ENCODE measurements around the gene KPNA1.

Gene KPNA1

DNA sequence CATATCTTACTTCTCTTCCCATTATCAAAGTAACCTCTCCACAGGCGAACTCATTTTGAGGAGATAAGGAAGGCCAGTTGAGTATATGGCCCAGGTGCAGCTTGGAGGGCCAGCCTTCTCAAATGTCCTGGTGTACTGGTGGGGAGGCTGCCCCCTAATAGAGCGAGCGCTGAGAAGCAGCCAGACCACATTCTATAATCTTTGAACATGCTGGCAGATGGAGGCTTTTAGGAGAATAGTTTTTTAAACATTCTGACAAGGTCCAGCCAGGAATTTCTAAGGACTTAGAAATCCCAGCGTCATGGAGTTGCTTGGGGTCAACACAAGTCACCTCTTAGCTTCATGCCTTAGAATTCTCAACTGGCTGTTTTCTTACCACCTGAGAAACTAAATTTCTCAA is 104.6 kb downstream of the KPNA1 start:
- no peak for DNase-seq

DNA sequence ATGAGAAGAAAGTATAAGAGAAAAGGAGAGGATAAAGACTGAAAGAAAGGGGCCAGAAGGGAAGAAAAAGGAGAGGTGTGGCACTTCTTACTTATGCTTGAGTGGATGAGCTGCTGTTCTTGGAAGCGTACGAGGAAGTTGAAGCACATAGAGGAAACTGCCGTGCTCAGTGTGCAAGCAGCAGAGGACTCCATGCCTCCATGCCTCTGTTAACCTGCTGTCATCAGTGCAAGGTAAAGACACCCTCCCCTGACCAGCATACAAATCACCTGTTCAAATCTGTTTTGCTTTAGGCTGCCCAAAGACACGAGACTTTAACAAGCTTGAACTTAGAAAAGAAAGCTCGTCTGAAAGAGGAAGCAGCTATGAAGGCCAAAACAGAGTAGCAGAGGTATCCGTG is 105.3 kb downstream of the KPNA1 start:
- DNase-seq, result no peak

DNA sequence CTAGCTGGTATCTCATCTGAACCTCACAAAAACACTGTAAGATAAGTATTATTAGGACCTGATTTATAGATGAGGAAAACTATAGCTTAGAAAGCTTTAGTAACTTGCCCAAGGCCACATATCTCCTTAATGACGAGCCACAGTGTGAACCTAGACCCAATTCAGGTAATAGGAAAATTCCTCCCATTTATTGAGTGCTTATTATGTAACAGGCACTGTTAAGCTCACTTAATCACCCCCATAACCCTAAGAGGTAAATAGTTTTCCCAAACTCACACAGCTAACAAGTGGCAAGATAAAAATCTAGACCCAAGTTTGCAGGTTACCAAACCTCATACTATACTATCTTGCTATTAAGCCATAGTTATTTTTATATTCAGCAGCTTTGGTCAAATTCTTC is 106.8 kb downstream of the KPNA1 start:
- no peak for DNase-seq

DNA sequence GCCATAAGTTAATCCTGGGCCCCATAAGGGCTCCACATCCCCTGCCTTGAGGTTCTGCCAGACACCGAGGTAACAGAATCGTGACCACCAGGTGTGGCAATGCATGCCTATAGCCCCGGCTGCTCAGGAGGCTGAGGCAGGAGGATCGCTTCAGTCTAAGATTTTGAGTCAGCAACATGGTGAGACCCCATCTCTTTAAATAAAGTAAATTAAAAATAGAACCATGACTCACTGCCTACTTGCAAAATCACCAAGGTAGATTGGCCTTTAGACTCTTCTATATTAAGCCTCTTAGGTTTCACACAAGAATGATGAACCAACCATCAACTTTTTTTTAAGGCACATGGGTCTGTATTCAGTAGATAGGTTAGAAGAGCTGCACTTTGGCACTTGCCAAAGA is 108.5 kb downstream of the KPNA1 start:
- no peak for DNase-seq

DNA sequence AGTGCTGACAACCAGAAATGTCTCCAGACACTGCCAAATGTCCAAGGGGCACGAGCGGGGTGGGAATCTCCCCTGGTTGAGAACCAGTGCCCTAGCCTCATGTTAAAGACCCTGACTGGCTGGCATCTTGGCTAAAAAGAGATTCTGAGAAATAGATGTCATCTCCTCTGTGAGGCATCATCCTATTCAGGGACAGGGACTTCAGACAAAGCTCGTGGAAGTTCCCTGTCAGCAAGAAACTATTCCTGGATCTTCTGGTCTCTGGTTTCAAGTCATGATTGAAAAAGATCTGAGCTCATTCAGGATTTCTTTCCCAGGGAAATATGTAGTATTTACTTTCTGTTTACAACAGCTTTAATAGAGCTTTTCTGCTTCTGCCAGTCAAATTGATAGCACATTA is 109.7 kb downstream of the KPNA1 start:
- no peak for DNase-seq

DNA sequence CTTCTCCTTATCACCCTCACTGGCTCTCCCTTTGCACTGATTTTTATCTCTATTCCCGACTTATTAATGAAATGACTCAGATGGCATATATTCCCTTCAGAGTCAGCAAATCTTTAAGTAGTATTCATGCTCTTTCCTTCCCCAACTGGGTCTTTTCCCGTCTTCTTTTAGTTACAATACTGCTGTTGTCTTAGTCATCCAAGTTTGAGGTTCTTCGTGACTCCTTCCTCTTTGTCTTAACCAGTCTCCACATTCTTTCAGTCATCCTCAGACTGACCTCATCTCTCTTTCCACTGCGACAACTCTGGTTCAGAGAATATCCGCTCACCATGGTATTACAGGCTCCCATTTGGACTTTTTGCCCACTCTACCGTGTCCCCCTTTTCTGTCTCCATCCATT is 111.2 kb downstream of the KPNA1 start:
- DNase-seq, result no peak

DNA sequence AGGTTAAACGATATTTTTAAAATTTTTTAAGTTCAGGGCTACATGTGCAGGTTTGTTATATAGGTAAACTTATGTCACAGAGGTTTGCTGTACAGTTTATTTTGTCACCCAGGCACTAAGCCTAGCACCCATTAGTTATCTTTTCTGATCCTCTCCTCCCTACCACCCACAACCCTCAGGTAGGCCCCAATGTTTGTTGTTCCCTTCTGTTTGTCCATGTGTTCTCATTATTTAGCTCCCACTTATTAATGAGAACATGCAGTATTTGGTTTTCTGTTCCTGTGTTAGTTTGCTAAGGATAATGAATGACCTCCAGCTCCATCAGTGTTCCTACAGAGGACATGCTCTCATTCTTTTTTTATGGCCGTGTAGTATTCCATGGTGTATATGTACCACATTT is 115.8 kb downstream of the KPNA1 start:
- no peak for DNase-seq

DNA sequence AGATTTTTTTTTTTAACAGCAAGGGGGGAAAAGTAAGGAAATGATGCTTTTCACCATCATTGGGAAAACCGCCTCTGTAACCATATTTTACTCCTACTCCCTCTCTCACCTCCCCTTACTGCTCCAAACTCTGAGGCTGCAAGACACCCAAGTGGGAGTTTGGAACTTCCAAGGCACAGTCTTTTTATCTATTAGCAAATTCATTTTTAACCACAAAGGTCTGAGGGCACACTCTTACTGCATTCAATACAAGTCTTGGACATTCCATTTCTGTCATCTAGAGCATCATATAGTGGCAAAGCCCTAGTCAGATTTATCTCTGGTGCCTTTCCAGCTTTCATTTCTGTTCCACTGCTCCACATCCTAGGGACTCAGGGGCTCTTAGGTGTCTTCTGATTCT is 117.5 kb downstream of the KPNA1 start:
- DNase-seq, result no peak

DNA sequence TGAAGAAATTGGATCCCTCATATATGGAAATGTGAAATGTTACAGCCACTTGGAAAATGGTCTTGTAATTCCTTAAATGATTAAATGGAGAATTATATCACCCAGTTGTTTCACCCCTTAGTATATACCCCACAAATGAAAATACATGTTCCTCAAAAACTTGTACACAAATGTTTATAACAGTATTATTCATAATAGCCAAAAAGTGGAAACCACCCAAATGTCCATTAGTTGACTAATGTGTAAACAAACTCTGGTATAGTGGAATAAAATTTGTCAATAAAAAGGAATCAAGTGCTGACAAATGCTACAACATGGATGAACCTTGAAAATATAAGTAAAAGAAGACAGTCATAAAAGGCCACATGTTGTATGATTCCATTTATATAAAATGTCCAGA is 118.2 kb downstream of the KPNA1 start:
- no peak for DNase-seq

DNA sequence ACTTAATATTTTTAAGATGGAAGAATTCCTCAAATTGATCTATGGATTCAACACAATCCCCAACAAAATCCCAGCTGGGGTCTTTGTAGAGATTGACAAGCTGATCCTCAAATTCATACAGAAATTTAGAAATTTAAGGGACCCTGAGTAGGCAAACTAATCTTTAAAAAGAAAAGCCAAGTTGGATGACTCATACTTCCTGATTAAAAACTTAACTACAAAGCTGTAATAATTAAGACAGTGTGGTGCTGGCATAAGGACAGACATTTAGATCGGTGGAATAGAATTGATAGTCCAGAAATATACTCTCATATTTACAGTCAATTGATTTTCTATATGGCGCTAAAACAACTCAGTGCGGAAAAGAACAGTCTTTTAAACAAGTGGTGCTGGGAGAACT is 119.2 kb downstream of the KPNA1 start:
- no peak for DNase-seq

DNA sequence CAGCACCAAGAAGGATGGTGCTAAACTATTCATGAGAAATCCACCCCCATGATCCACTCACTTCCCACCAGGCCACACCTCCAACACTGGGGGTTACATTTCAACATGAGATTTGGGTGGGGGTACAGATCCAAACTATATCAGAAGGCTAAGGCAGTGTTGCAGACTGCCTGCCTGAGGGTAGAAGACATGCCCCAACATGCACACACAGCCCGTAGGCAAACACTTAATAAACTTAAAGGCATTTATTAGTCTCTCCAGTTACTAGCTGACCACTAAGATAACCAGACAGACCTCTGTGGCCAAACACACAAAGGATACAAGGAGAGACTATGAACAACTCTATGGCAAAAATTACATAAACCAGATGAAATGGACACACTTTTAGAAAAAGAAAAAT is 120.6 kb downstream of the KPNA1 start:
- DNase-seq, result no peak

DNA sequence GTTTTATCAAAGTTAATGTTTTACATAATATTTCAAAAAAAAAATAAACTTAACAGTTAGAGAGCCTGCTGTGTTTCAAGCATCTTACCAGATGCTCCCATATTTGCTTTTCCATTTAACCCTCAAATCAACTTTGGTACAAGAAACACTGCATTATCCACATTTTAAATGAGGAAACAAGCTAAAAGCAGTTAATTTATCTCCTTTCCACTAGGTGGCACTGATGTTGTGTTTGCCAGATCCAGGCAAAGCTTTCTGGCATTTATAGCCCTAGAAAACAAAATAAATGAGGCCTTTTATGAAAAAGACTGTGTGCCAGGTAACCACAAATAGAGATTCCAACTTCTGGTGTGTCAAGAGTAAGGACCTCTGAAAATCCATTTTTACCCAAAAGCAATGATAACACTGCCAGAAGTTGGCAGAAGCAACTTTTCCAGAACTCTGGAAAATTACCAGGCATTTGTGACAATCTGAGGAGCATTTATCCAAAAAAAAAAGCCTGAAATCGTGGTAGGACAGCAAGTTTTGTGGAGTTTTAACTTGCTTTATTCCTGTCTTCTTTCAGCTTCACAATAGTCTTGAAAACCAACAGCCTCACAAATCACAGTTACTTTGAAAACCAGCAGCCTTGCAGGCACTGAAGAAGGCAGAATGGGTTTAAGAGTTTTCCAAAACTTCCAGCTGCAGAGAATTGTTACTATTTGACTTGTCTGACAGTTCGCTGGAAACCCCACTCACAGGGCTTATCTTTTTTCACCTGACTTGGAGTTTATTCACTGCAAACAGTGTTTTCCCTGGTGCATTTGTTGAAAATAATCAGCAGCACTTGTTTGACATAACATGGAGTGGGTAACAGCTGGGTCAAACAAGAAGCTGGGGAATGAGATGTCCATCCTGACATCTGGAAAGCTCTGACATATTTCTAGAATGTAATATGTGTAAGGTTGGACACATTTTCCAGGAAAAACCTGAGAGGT is 121.6 kb downstream of the KPNA1 start:
- DNase-seq, result peak; percentile 66

DNA sequence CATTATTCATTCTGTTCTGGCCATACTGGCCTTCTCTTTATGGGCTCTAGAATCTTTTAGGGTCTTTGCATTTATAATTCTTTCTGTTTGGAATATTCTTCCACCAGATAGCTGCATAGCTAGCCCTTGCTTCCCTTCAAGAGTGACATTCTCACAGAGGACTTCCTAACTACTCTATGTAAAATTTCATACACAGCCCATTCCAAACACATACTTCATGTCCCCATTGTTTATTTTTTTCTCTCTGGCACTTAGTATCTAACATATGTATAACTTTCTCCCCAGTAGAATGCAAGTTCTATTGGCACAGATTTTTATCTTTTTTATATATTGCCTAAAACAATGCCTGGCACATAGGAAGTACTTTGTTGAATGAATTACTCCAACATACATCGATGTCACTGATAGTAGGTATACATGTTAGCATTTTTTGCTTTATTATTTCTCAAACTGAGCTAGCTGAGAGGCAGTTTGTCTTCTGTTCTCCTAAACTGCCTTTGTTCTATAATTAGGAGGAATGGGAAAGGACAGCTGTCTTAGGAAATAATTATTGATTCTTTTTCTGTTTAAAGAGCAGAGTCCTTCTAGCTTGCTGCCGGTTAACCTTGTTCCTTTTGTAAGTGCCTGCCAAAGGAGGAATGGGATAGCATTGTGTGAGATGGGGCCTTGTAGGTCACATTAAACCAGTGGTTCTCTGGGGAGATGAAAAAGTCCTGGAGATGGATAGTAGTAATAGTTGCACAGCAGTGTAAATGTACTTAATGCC is 122.9 kb downstream of the KPNA1 start:
- DNase-seq, result peak; percentile 38

DNA sequence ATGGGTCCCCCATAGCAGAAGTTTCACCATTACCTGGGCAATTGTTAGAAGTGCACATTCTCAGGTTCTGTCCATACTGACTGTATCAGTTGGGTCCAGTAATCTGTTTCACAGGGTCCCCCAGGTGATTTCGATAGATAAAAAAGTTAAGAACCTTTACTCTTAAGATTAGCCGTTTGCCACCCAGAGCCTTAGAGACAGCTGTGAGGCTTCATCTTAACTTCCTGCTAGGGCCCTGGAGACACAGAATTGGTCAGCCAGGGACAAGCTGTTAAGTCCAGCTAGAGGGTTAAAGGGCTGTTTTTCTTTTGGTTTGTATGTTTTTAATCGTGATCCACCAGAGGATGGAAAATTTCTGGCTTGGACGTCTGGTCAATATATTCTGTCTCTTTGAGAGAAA is 124.1 kb downstream of the KPNA1 start:
- DNase-seq, result no peak

DNA sequence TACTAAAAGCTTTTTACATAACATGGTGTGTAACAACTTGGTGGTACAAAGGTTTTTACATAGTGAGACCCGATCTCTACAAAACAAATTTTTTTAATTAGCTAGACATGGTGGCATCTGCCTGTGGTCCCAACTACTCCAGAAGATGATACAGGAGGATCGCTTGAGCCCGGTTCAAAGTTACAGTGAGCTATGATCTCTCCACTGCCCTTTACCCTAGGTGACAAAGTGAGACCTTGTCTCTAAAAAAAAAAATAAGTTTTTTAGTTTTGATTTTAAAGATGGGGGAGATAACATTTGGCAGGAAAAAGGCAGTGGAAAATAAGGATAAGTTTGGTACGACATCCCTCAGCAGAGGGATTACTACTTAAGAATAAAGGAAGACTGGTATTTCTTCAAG is 124.8 kb downstream of the KPNA1 start:
- no peak for DNase-seq

DNA sequence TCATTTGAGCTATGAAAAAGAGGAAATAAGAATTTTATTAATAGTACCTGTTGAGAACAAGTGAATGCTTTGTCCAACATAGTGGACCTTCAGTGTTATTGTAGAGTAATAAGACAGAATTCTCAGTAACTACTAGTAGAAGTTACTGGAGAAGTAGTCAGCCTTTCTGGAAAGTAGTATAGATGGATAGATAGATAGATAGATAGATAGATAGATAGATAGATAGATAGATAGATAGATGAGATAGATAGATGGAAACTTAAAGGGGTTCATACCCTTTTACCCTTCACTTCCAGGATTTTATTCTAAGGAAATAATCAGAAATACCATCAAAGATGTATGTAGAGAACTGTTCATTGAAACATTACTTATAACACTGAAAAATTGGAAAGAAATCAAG is 125.5 kb downstream of the KPNA1 start:
- DNase-seq, result no peak

DNA sequence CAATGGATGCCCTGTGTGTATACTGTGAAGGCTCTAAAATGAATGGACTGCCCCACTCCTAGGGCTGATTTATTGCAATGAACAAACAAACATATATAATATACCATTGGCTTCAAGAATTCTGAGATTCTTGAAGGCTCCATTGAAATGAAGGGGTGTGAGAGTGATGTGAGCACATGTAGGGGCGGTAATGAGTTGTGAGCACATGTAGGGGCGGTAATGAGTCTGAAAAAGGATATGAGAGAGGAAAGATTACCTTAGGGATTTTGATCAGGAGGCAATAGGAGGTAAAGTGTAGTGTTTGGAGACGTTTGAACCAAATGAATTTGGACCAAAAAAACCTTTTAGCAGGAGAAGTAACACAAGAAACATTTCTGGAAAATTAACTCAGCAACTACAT is 127.0 kb downstream of the KPNA1 start:
- no peak for DNase-seq

DNA sequence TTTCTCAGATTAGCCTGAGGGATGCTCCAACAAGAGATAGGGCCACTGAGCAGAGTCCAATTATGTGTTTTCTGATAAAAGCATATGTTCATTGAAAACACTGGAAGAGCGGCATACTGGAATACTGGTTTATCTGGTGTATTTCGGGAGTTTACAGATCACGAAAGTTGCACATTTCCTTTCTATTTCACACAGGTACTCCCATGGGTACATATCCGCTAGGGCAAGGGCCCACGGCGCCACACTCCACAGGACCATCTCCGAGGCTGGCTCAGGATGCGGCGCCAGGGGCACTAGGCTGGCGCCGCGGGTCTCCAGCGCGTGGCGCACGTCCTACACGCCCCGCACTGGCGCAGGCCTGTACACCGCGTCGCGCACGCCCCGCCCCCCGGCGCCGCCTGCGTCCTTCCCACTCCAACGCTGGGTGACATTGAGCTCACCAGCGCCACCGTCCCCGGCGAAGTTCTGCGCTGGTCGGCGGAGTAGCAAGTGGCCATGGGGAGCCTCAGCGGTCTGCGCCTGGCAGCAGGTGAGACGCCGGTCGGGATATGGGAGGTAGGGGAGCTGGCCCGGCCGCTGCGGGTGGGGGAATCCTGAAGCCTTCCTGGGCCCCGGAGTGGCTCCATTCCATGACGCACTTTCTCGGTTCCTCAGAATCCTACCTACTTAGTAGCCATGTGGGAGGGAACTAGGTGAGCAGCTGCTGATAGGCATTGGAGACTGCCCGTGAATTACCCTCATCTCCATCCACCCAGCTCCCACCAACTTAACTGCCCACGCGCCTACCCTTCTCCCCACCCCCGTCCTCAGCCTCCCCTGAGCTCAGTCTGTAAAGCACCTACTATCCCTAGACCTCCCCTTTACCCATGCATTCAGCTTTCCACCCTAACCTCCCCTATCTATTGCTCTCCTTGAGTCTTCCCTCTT is 130.7 kb downstream of the KPNA1 start, which contains the start of gene FAM162A:
FAM162A (plus strand) TSS at position 412 of the 927 bp plus-strand sequence; CDS start at position 496, 84 bp downstream.
- DNase-seq, result peak; percentile 99

DNA sequence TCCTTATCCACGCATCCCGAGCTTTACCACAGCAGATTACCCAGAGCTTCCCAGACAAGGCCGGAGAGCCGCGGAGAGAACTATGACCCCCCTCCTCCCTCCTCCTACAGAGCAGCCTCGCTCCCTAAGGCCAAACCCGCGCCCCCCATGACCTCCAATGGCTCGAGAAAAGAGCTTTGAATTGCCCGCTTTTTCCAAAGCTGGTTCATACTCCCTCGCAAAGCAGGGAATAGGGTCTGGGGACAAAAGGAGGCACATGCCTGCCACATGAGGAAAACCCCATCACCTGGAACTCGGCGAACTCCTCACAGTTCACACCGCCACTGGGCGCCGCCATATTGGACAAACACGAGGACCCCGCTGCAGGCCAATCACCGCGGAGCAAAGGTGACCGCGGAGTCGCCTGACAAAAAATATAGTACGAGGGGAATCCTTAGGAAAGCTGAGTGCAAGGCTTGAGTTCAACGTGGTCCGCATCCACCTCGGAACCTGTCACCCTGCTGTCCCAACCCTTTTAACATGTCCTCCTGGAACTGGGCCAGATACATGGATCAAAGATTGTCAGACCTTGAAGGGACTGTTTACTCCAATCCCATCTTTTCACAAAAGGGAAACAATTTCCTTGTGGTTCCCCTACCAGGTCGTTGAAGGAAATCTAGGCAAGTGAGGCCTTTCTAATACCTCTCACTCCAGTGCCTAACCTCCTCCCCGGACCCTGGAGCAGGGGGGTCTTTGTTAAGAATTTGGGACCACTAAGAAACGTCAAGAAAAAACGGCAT is 131.7 kb downstream of the KPNA1 start, which contains the start of gene MIX23:
MIX23 (minus strand) TSS at position 344 of the 779 bp plus-strand sequence; CDS start at position 337, 7 bp downstream.
- peak; percentile 95 for DNase-seq

DNA sequence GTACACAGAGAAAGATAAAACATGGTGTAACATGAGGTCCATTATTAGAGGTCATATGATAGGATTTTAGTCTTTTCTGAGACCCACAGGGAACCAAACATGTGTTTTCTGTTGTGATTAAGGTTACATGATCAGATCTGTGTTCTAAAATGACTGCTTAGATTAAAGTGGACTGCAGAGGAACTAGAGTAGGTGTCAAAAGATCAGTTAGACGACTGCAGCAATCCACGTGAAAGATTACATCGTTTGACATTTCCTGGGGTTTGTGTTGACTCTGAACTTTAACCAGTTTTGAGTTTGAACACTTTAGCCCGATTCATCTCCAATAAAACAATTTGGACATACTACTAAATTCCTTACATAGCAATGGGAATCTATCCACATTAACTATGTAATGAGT is 136.8 kb downstream of the KPNA1 start:
- no peak for DNase-seq

DNA sequence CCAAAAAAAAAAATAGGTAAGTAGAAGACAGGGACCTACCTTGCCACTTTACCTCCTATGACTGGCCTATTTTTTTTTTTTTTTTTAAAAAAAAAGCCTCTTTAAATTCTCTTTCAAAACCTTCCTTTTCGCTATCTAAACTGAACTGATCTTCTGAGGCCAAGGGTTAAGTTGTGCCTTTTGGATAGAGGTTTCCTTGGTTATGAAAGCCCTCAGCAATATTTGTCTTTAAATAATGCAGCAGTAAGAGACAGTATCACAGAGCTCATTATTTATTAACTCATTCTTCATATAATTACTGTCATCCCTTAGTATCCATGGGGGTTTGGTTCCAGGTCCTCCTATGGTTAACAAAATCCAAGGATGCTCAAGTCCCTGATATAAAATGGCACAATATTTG is 140.7 kb downstream of the KPNA1 start:
- DNase-seq, result no peak

All from NCI-H146 (cell line).